Hepatocyte (in vitro differentiated cells): ENCODE data around the gene FAM120B.

Source experiments
- EZH2 ChIP-seq: fragments of 200-600 bp; sonication (generic); IDR thresholded peaks from 2 replicates; pipeline ENCODE4 v1.6.1; 2016; ENCODE audit warnings: antibody characterized with exemption, mild to moderate bottlenecking, borderline replicate concordance
- EZH2phosphoT487 ChIP-seq: fragments of 200-600 bp; sonication (generic); IDR thresholded peaks from one replicate; pipeline ENCODE4 v1.6.1; 2018; ENCODE audit warnings: antibody characterized with exemption, mild to moderate bottlenecking, low read depth, moderate library complexity; ENCODE audit not compliant: unreplicated experiment, severe bottlenecking
- TF ChIP-seq, protein P1 (sequence below): fragments of 200-600 bp; sonication (generic); IDR thresholded peaks from 2 replicates; pipeline ENCODE4 v1.5.1; 2016; ENCODE audit warnings: antibody characterized with exemption, mild to moderate bottlenecking; ENCODE audit not compliant: poor library complexity

DNA sequence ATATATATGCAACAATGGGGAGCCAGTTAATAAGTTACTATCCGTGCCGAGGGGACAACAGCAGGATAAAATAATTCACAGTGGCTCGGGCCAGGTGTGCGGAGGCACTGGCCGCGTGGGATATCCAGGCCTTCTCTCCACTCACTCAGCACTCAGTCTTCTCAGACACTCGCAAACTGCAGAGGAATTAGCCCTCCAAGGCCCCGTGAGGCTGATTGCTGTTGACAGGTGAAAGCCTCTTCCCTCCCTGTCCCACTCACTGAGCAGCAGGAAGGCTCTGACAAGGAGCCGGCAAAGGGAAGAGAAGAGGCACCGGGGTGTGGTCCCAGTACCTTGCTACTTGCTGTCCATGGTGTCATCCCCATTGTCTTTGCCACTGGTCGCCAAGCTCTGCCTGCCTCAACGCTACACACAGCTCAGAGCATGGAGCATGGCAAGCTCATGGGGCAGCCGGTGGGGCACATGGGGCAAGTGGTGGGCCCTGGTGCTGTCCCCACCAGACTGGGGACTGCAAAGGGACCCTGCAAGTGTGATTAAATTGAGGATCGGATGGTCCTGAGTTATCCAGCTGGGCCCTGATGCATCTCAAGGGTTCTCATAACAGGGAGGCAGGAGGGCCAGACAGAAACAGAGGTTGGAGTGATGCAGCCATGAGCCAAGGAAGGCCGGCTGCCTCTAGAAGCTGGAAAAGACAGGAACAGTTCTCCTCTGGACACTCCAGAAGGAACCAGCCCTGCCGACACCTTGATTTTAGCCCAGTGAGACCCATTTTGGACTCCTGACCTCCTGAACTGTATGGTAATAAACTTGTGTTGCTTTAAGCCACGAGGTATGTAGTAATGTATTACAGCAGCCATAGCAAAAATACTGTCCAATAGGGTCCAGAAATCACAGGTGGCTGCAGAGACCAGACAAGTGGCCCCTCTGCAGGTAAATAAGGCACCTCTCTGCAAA is 126.9 kb downstream of the FAM120B start:
- TF ChIP-seq, protein P1, sequence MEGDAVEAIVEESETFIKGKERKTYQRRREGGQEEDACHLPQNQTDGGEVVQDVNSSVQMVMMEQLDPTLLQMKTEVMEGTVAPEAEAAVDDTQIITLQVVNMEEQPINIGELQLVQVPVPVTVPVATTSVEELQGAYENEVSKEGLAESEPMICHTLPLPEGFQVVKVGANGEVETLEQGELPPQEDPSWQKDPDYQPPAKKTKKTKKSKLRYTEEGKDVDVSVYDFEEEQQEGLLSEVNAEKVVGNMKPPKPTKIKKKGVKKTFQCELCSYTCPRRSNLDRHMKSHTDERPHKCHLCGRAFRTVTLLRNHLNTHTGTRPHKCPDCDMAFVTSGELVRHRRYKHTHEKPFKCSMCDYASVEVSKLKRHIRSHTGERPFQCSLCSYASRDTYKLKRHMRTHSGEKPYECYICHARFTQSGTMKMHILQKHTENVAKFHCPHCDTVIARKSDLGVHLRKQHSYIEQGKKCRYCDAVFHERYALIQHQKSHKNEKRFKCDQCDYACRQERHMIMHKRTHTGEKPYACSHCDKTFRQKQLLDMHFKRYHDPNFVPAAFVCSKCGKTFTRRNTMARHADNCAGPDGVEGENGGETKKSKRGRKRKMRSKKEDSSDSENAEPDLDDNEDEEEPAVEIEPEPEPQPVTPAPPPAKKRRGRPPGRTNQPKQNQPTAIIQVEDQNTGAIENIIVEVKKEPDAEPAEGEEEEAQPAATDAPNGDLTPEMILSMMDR, result no peak
- TF ChIP-seq EZH2, result no peak
- TF ChIP-seq EZH2phosphoT487, result no peak
